ENCODE results near the gene POGLUT2.

POGLUT2 gene

DNA sequence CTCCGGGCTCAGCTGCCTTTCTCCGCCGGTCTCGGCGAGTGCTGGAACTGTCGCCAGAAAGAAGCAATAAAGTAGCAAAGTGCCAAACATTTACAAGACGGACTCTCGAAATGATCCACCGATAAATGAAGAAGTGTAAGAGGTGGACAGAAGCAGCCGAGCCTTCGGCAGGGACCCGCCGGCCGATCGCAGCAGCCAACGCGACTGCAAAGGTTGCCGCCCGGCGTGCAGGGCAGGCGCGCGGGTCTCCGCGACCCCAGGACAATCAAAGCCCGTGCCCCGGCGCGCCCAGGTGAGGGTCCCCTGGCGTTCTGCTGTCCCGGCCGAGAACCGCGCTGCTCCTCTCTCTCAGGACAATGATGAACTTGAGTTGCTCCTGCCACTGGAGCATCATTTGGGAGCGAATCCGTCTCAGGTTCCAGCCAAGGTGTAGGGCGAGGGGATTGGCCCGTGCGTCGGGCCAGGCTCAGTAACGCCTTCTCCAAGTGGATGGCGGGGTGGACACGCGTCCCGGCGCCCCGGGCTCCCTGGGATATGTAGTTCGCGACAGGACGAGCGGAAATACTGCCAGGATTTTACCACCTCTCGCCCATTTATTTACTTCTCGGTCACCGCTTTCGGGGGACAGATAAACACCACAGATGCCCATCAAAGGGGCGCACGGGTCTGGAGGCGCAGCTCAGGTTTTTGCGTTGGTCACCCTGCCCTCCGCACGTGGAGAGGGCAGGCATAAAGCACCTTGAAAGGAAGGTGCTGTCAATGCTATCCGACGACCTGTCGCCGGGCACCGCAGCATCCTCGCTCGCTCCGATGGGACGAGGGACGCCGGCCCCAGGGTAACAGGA lies at the start of gene POGLUT2, which contains the start of gene BIVM:
POGLUT2 (minus strand) TSS at position 396 of the 845 bp plus-strand sequence; CDS start at position 90, 306 bp downstream.
BIVM (plus strand) TSS at position 539 of the 845 bp plus-strand sequence. CDS start 8,149 bp downstream, outside the sequence.
- peak; percentile 67 for DNase-seq

- peak; percentile 42 for DNase-seq
Measured at GRCh38 chr13:102847272-102848234, 48.8 kb upstream of the POGLUT2 start.

DNA sequence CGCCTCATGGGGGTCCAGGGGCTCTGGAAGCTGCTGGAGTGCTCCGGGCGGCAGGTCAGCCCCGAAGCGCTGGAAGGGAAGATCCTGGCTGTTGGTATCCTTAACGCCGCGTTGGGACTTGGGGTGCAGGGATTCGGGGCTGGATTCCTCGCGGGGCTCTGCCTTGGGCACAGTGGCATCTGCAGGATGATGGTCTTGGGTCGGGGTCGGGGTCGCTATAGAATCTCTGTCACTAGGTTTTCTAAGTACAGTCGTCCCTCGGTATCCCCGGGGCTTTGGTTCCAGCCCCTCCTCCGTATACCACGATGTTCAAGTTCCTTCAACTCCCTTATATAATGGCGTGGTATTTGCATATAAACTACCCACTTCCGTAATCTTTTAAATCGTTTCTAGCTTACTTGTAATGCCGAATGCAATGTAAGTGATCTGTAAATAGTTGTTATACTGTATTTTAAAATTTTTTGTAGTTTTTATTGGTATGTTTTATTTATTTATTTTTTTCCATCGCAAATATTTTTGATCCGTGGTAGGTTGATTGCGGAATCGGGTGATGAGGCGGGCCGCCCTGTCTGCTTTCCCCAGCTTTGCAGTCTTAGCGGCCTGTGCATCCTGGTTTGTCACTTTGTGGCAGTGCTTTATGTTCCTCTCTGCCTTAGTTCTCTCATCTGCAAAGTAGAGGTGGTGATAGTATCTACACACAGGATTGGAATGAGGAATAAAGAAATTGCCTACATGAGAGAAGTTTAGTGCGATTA lies 47.7 kb upstream of the POGLUT2 start:
- DNase-seq = peak; percentile 76

DNA sequence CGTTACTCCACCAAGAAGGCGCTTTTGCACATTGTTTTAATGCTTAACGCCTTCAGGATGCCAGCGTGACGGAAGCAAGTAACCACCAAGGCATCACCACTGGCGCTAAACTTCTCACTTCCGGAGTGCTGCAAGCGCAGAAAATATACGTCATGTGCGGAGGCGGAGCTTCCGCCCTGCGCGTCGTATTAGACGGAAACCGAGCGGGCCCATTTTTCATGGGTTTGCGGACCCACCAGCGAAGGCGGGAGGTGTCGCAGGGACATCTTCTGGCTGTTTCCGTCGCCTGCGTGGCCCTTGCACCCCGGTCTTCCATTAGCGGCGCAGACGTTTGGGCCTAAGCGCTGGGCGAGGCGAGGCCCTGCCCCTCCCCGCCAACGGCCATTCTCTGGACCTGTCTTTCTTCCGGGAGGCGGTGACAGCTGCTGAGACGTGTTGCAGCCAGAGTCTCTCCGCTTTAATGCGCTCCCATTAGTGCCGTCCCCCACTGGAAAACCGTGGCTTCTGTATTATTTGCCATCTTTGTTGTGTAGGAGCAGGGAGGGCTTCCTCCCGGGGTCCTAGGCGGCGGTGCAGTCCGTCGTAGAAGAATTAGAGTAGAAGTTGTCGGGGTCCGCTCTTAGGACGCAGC lies 47.0 kb upstream of the POGLUT2 start, which contains the start of gene ERCC5:
ERCC5 (plus strand) TSS at position 403 of the 631 bp plus-strand sequence. CDS start 235 bp downstream, outside the sequence.
- peak; percentile 97 for DNase-seq

DNA sequence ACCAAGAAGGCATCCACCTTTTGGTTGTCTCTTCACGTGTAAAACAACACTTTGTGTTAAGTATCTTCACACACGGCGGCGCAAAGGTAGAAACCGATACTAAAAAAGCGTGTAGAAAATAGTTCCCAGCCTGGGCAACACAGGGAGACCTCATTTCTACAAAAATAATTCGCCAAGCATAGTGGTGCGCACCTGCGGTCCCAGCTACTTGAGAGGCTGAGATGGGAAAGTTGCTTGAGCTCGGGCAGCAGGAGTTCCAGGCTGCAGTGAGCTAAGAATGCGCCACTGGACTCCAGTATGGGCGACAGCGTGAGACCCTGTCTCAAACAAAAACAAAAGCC lies 46.5 kb upstream of the POGLUT2 start:
- DNase-seq = no peak

GRCh38 chr13:102839462-102839861 lies 40.7 kb upstream of the POGLUT2 start:
- no peak for DNase-seq

- no peak for DNase-seq
Measured at GRCh38 chr13:102838982-102839381, 40.2 kb upstream of the POGLUT2 start.

DNA sequence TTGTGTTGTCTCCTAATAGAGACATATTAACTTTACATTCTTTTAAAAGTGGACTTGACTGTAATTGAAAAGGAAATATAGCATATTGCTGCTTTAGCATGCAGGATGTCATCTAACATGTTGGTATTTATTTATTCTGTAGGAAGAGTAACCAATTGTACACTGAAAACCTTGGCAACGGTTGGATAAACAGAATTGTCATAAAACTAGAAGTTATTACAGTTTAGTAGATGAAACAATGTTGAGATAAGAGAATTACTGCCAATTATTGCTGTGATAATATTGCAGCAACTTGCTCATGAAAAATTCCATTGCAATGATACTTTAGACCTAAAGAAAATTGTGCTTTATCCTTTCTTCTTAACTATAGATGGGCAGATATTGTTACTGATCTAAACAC lies 39.5 kb upstream of the POGLUT2 start:
- no peak for DNase-seq

DNA sequence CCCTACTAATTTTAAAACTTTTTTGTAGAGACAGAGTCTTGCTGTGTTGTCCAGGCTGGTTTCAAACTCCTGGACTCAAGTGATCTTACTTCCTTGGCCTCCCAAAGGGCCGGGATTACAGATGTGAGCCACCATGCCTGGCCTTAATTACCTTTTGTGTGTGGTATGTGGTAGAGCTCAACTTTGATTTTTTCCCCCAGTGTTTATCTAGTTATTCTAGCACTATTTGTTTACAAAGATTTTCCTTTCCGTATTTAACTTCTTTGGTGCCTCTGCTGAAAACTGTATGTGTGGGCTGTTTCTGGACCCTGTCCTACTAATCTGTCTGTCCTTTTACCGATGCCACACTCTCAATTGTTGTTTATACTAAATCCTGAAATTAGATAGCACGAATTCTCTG lies 37.7 kb upstream of the POGLUT2 start:
- DNase-seq = no peak

- no peak for DNase-seq
Measured at GRCh38 chr13:102830646-102831045, 31.9 kb upstream of the POGLUT2 start.

GRCh38 chr13:102825921-102826706 lies 27.3 kb upstream of the POGLUT2 start:
- DNase-seq = no peak

- no peak for DNase-seq
Measured at GRCh38 chr13:102825400-102825799, 26.6 kb upstream of the POGLUT2 start.

DNA sequence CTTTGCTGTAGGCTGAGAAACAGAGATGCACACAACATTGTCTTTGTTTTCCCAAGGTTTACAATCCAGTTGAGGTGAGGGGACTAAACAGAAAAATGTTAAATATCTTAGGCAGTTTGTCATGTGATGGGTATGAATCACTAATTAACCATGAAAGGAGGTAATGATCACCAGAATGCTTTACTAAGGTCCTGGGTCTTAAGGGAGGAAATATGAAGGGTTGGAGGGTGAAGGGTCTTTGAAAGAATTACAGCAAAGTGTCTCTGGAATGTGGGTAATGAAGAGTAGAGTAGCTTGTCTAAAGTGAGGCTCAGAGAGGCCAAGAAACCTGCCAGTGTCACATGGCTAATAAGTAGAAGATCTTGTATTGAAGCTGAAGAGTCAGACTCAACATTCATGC lies 19.1 kb upstream of the POGLUT2 start:
- no peak for DNase-seq

DNA sequence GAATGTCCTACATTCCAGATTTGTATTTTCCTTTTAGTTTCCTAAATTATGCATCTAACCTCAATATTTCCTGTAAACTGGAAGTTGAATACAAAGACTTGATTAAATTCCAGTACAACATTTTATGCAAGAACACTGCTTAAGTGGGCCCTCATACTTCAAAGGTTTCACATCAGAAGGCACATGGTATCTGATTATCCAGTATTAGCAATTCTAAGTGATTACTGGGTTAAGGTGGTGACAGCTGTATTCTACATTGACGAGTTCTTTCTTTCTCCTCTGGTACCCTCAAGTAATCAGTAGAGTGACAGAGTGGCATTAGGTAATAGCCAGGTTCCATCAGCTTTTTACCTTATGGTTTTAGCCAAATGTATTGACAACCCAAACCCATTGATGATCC lies 18.5 kb upstream of the POGLUT2 start:
- no peak for DNase-seq

DNA sequence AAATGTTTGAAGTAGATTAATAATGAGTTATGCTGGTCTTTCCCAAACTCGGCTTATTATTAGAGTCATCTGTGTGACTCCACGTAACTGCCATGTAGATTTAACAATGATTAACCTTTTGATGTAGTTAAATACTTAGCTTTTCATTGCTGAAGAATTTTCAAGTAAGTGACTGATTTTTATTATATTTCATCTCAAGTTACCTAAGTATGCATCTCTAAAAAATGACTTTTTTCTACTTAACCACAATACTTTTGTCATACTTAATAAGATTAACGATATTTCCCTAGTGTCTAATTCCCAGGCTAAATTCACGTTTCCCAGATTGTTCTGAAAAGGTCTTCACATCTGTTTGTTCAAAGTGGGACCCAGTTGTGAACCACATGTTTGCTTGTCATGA lies 17.9 kb upstream of the POGLUT2 start:
- no peak for DNase-seq

DNA sequence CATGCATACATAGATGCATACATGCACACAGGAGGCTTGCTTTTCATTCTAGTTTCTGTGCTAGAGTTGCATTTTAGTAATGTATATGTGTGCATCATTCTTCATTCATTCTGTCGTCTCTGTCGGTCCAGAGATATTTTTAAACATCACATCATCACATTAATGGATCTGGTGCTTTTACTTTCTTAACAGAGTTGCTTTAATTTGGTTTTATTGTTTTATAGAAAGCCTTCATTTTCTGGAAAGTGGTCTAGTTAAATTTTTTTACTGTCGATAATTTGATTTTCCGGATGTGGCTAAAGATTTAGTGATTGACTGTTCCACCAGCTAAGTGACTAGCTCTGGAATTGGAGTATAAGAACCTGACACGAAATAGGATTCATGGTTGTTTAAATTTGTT lies 17.0 kb upstream of the POGLUT2 start:
- DNase-seq = no peak

GRCh38 chr13:102814793-102815192 lies 16.0 kb upstream of the POGLUT2 start:
- no peak for DNase-seq

- no peak for DNase-seq
Measured at GRCh38 chr13:102814025-102814607, 15.3 kb upstream of the POGLUT2 start.

DNA sequence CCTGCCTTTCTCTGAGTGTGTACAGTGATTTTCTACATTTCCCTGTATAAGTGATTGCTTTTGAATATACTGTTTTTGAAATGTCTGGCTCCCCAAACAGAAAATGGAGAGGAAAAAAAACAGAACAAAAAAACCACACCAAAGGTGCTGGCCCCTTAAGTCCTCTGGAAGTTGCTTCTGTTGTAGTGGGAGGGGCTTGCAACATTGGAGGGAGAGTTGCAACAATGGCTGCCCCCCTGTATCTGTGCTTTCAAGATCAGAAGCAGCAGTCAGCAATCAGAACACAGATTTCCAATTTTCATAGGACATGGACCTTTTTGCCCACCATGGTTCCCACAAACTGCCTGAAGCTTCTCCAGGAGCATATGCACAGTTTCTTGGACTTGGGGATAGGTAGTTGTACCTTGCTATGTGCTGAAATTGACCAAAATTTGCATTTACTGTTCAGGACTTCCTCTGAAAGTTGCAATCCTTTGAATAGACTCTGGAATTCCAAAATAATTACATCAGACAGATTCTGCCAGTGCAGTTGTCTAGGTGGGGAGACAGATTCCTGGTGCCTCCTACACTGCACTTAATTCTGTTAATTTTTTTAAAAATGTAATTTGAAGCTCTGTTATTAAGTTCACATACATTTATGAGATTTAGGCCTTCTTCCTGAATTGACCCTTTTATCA lies 14.0 kb upstream of the POGLUT2 start:
- DNase-seq = no peak

DNA sequence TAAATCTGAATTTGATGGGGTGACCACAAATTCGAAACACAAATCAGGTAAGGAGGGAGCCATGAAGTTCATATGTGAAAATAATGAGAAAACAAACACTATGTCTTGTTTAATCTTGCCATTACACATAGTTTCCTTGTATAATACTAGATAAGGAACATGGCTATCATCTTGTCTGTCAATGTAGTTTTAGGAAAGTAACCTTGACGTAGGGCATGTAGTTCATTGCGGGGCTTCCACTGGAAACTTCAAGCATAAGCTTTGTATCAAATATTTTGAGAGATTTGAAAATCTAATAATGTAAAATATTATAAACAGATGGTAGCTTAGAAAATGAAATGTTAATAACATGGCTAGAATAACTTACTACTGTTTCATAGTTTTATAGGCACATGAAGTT lies 8.9 kb upstream of the POGLUT2 start:
- DNase-seq = no peak

Measured in MV-4-11 (cell line).